A549 (cell line): Measurements from ENCODE around the gene PRAMEF1. TPM values are rescaled to one million over a fixed set of nuclear protein-coding genes. Genes with fewer than 3 reads are reported as not detected.

Source experiments
- ATAC-seq, 2 experiments: fragments of 200-7000 bp in 1 of 2; fragments of >200 bp in 1 of 2; cut with Nextera tagmentation in 1 of 2; cut with Tn5 transposase in 1 of 2; 3 replicates each; pipeline versions ENCODE4 v1.8.0 to v1.9.1; 2018 to 2020; ENCODE audit warnings: mild to moderate bottlenecking in 1 of 2, moderate library complexity in 1 of 2
- CTCF ChIA-PET: fragments of 300-600 bp; sonication (Branson Sonifier 250); formaldehyde crosslinking; extraction: SDS; loops from one replicate; lab custom pipeline; 2021; ENCODE audit warnings: antibody characterized with exemption, inconsistent platforms; lab: Yijun Ruan, JAX
- POLR2A ChIA-PET: fragments of 350-600 bp; formaldehyde crosslinking; extraction: SDS; loops from one replicate; lab custom pipeline; 2021; ENCODE audit warnings: antibody characterized with exemption, inconsistent platforms; lab: Yijun Ruan, JAX
- DNase-seq, 2 experiments: peaks; one replicate each; pipeline versions ENCODE4 v3.0.0 to v3.0.0-alpha.2; 2011 to 2016; ENCODE audit warnings: low read depth in 1 of 2, low spot score in 1 of 2
- FAIRE-seq: peaks from 2 replicates; lab custom pipeline; 2011; peaks lifted over from hg19 to GRCh38; lab: Jason Lieb, UNC
- H3K27ac ChIP-seq, 2 experiments: fragments of >200 bp; sonication (Bioruptor Twin); formaldehyde crosslinking; 3 replicates each; pipeline ENCODE4 v1.5.1; 2016 to 2017
- H3K4me1 ChIP-seq: fragments of >200 bp; sonication (Bioruptor Twin); formaldehyde crosslinking; 3 replicates; pipeline ENCODE4 v1.6.1; 2016
- H3K4me2 ChIP-seq: fragments of >200 bp; sonication (Bioruptor Twin); formaldehyde crosslinking; 3 replicates; pipeline ENCODE4 v1.6.1; 2016
- H3K4me3 ChIP-seq: fragments of >200 bp; sonication (Bioruptor Twin); formaldehyde crosslinking; 3 replicates; pipeline ENCODE4 v1.5.1; 2016
- H3K9me3 ChIP-seq: fragments of >200 bp; sonication (Bioruptor Twin); formaldehyde crosslinking; 3 replicates; pipeline ENCODE4 v1.6.1; 2016
- BCL3 ChIP-seq: fragments of >200 bp; sonication (Bioruptor Twin); formaldehyde crosslinking; IDR thresholded peaks from 3 replicates; pipeline ENCODE4 v1.6.1; 2016
- BHLHE40 ChIP-seq: IDR thresholded peaks from 2 replicates; pipeline ENCODE4 v1.6.1; 2012; ENCODE audit warnings: low read depth, low read length, inconsistent platforms
- CBX8 ChIP-seq: fragments of 200-600 bp; sonication (generic); IDR thresholded peaks from 2 replicates; pipeline ENCODE4 v1.6.1; 2016
- CEBPB ChIP-seq, 2 experiments: fragments of >200 bp in 1 of 2; sonication (Bioruptor Twin) in 1 of 2; formaldehyde crosslinking in 1 of 2; IDR thresholded peaks; 2 replicates each; pipeline ENCODE4 v1.6.1; 2012 to 2016
- EHMT2 ChIP-seq: fragments of 200-600 bp; sonication (generic); IDR thresholded peaks from 2 replicates; pipeline ENCODE4 v1.6.1; 2016; ENCODE audit warnings: antibody characterized with exemption, low read depth, mild to moderate bottlenecking, moderate library complexity
- ESRRA ChIP-seq: fragments of 150-350 bp; IDR thresholded peaks from 2 replicates; pipeline ENCODE4 v1.6.1; 2014; ENCODE audit warnings: mild to moderate bottlenecking, low read length, borderline replicate concordance
- GATA3 ChIP-seq: IDR thresholded peaks from 2 replicates; pipeline ENCODE4 v1.6.1; 2012; ENCODE audit warnings: borderline replicate concordance
- HEYL ChIP-seq: fragments of 250-450 bp; sonication (Bioruptor Pico); IDR thresholded peaks from 2 replicates; pipeline ENCODE4 v1.8.0; 2021; ENCODE audit warnings: mild to moderate bottlenecking, moderate library complexity
- HOXA7 ChIP-seq: fragments of 250-450 bp; sonication (Bioruptor Pico); IDR thresholded peaks from 2 replicates; pipeline ENCODE4 v1.5.0; 2020; ENCODE audit warnings: mild to moderate bottlenecking, moderate library complexity
- HOXB13 ChIP-seq: fragments of 250-450 bp; sonication (Bioruptor Pico); IDR thresholded peaks from 2 replicates; pipeline ENCODE4 v1.5.0; 2020; ENCODE audit warnings: low read depth, mild to moderate bottlenecking, moderate library complexity
- NPAS2 ChIP-seq: fragments of 250-450 bp; sonication (Bioruptor Pico); IDR thresholded peaks from 2 replicates; pipeline ENCODE4 v1.8.0; 2022; ENCODE audit warnings: mild to moderate bottlenecking, moderate library complexity, borderline replicate concordance
- PHF8 ChIP-seq: fragments of 200-600 bp; sonication (generic); IDR thresholded peaks from 2 replicates; pipeline ENCODE4 v1.6.1; 2016; ENCODE audit warnings: low read depth, mild to moderate bottlenecking, antibody characterized with exemption, moderate library complexity, borderline replicate concordance
- POLR2A ChIP-seq: IDR thresholded peaks from 2 replicates; pipeline ENCODE4 v1.6.1; 2012; ENCODE audit warnings: mild to moderate bottlenecking, low read length
- RAD21 ChIP-seq, 2 experiments: fragments of >200 bp in 1 of 2; sonication (Bioruptor Twin) in 1 of 2; formaldehyde crosslinking in 1 of 2; IDR thresholded peaks in 1 of 2; conservative IDR thresholded peaks in 1 of 2; 2 replicates in 1 of 2; 3 replicates in 1 of 2; pipeline ENCODE4 v1.6.1; 2012 to 2018; ENCODE audit warnings: inconsistent platforms in 1 of 2
- RNF2 ChIP-seq: fragments of 200-600 bp; sonication (generic); IDR thresholded peaks from 2 replicates; pipeline ENCODE4 v1.6.1; 2016; ENCODE audit warnings: low read depth, mild to moderate bottlenecking, antibody characterized with exemption, moderate library complexity, borderline replicate concordance
- SMC3 ChIP-seq: fragments of >200 bp; sonication (Bioruptor Twin); formaldehyde crosslinking; IDR thresholded peaks from 3 replicates; pipeline ENCODE4 v1.6.1; 2018; ENCODE audit warnings: inconsistent platforms
- ZSCAN20 ChIP-seq: fragments of 250-450 bp; sonication (Bioruptor Pico); IDR thresholded peaks from 2 replicates; pipeline ENCODE4 v1.8.0; 2022; ENCODE audit warnings: mild to moderate bottlenecking, moderate library complexity
- WGBS: methylation state at CpG from one replicate; pipeline ENCODE4 v1.1.6; 2017; ENCODE audit errors: missing lambda C conversion rate; 5-methylcytosine and 5-hydroxymethylcytosine counted together
- polyA plus RNA-seq, 4 experiments: library from polyadenylated mRNA; depleted of rRNA in 3 of 4; stranded (reverse); fragments of >200 nt; fragmentation: RNase III in 1 of 4; extraction: RNeasy Plus Mini Kit Qiagen cat#74134 plus additional on column Dnase treatment in 1 of 4; gene quantifications; 2 replicates in 3 of 4; 3 replicates in 1 of 4; pipeline ENCODE4 v1.2.3, GENCODE V29; 2011 to 2017
- TF ChIP-seq, protein P1 (sequence below): fragments of >200 bp; sonication (Bioruptor Twin); formaldehyde crosslinking; IDR thresholded peaks from 3 replicates; pipeline ENCODE4 v1.5.1; 2016
- TF ChIP-seq, protein P2 (sequence below): IDR thresholded peaks from 2 replicates; pipeline ENCODE4 v1.6.1; 2012
- TF ChIP-seq, protein P3 (sequence below): fragments of 250-450 bp; sonication (Bioruptor Pico); IDR thresholded peaks from 2 replicates; pipeline ENCODE4 v1.5.0; 2020; ENCODE audit warnings: low read depth, mild to moderate bottlenecking, moderate library complexity

PRAMEF1 gene
- polyA plus RNA-seq, 2 of the 4 experiments (the other 2 are of a cell fraction), result not detected

- H3K4me3 ChIP-seq, result no peak overlapping the region
Observed at GRCh38 chr1:12756768-12757413, 34.3 kb upstream of the PRAMEF1 start.

GRCh38 chr1:12757836-12758235 is 33.4 kb upstream of the PRAMEF1 start:
- WGBS, result 20% methylated on average over 6 of the region's 6 CpGs
- H3K27ac ChIP-seq, result no peak overlapping the region
- no peak overlapping the region for H3K4me3 ChIP-seq
- no peak for DNase-seq
- no peak for FAIRE-seq
- no peaks in the 10 kb centered on the region for H3K9me3 ChIP-seq
- no peaks in the 10 kb centered on the region for H3K4me1 ChIP-seq
- H3K4me2 ChIP-seq, result no peak overlapping the region
- POLR2A ChIA-PET, result no interaction called here
- CTCF ChIA-PET, result no interaction called here
- no peak for ATAC-seq
- TF ChIP-seq HOXB13 (CRISPR knock-in tag) (no peak), EHMT2 (no peak)
- TF ChIP-seq, protein P1, sequence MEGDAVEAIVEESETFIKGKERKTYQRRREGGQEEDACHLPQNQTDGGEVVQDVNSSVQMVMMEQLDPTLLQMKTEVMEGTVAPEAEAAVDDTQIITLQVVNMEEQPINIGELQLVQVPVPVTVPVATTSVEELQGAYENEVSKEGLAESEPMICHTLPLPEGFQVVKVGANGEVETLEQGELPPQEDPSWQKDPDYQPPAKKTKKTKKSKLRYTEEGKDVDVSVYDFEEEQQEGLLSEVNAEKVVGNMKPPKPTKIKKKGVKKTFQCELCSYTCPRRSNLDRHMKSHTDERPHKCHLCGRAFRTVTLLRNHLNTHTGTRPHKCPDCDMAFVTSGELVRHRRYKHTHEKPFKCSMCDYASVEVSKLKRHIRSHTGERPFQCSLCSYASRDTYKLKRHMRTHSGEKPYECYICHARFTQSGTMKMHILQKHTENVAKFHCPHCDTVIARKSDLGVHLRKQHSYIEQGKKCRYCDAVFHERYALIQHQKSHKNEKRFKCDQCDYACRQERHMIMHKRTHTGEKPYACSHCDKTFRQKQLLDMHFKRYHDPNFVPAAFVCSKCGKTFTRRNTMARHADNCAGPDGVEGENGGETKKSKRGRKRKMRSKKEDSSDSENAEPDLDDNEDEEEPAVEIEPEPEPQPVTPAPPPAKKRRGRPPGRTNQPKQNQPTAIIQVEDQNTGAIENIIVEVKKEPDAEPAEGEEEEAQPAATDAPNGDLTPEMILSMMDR, result no peak

More at GRCh38 chr1:12756768-12757413, 34.3 kb upstream of the PRAMEF1 start:
- ATAC-seq (no peak), DNase-seq (no peak), FAIRE-seq (no peak)
- Histone ChIP-seq H3K4me2 (no peak overlapping the region), H3K4me1 (no peaks in the 10 kb centered on the region), H3K9me3 (no peaks in the 10 kb centered on the region), H3K27ac (no peak overlapping the region)
- POLR2A ChIA-PET, result no interaction called here
- no peak for TF ChIP-seq SMC3
- WGBS, result 24% methylated on average over 6 of the region's 6 CpGs
- CTCF ChIA-PET, result no interaction called here

- ChIA-PET POLR2A (no interaction called here), CTCF (no interaction called here)
- ATAC-seq, result peak; percentile 72 to 94; a peak in 4 of 6 replicates
- H3K9me3 ChIP-seq, result no peaks in the 10 kb centered on the region
- H3K4me2 ChIP-seq, result no peak overlapping the region
- peak; percentile 29 to 45 for DNase-seq
- H3K4me1 ChIP-seq, result no peaks in the 10 kb centered on the region
- H3K27ac ChIP-seq, result no peak overlapping the region
- WGBS, result 0% methylated on average over 5 of the region's 7 CpGs
- no peak overlapping the region for H3K4me3 ChIP-seq
- TF ChIP-seq PHF8, result no peak
- TF ChIP-seq NPAS2 (CRISPR knock-in tag), result no peak
- TF ChIP-seq EHMT2, result no peak
- no peak for TF ChIP-seq ESRRA
- no peak for TF ChIP-seq ZSCAN20
- TF ChIP-seq, protein P2, sequence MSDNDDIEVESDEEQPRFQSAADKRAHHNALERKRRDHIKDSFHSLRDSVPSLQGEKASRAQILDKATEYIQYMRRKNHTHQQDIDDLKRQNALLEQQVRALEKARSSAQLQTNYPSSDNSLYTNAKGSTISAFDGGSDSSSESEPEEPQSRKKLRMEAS, result no peak
- TF ChIP-seq HOXA7 (CRISPR knock-in tag), result no peak
- no peak for TF ChIP-seq CBX8
- TF ChIP-seq, protein P3, sequence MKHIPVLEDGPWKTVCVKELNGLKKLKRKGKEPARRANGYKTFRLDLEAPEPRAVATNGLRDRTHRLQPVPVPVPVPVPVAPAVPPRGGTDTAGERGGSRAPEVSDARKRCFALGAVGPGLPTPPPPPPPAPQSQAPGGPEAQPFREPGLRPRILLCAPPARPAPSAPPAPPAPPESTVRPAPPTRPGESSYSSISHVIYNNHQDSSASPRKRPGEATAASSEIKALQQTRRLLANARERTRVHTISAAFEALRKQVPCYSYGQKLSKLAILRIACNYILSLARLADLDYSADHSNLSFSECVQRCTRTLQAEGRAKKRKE (CRISPR knock-in tag), result no peak
- no peak for TF ChIP-seq RNF2
- TF ChIP-seq CEBPB (IDR thresholded peaks at IDR 0.05), result no peak
- no peak for TF ChIP-seq GATA3
- no peak for TF ChIP-seq HEYL (CRISPR knock-in tag)
- TF ChIP-seq POLR2A, result no peak
- TF ChIP-seq RAD21 (conservative IDR thresholded peaks at IDR 0.05 in 1 of 2, IDR thresholded peaks at IDR 0.05 in 1 of 2), result no peak
- TF ChIP-seq BCL3, result no peak
- TF ChIP-seq BHLHE40, result no peak
- no peak for FAIRE-seq
Observed at GRCh38 chr1:12760256-12760795, 30.9 kb upstream of the PRAMEF1 start.
